NCI-H2196 treated with DMSO at 0.1 percent for 48 hours (cell line): ENCODE measurements around the gene FAM3B.

Source experiments
- DNase-seq: peaks from one replicate; lab custom pipeline; 2025; ENCODE audit not compliant: unreplicated experiment; lab: John Stamatoyannopoulos, UW

FAM3B gene

GRCh38 chr21:41367945-41368734, 51.5 kb downstream of the FAM3B start:
- DNase-seq: no peak

- DNase-seq: no peak
Measured at GRCh38 chr21:41368735-41369104, 52.1 kb downstream of the FAM3B start.

- DNase-seq: no peak
Measured at GRCh38 chr21:41369105-41369919, 52.7 kb downstream of the FAM3B start.

- DNase-seq: no peak
Measured at GRCh38 chr21:41369920-41370839, 53.6 kb downstream of the FAM3B start.

- DNase-seq: no peak
Measured at GRCh38 chr21:41370840-41371684, 54.5 kb downstream of the FAM3B start.

GRCh38 chr21:41371685-41372030, 55.1 kb downstream of the FAM3B start:
- no peak for DNase-seq

- DNase-seq: no peak
Measured at GRCh38 chr21:41373253-41373652, 56.7 kb downstream of the FAM3B start.

- DNase-seq: no peak
Measured at GRCh38 chr21:41373763-41374162, 57.2 kb downstream of the FAM3B start.

GRCh38 chr21:41374177-41374712, 57.6 kb downstream of the FAM3B start:
- no peak for DNase-seq

GRCh38 chr21:41374867-41375533, 58.4 kb downstream of the FAM3B start:
- no peak for DNase-seq

- DNase-seq: no peak
Measured at GRCh38 chr21:41375875-41376274, 59.3 kb downstream of the FAM3B start.

GRCh38 chr21:41377715-41378114, 61.1 kb downstream of the FAM3B start:
- DNase-seq: no peak

- DNase-seq: no peak
Measured at GRCh38 chr21:41378849-41379248, 62.2 kb downstream of the FAM3B start.

GRCh38 chr21:41379901-41380300, 63.3 kb downstream of the FAM3B start:
- DNase-seq: no peak

GRCh38 chr21:41381731-41382130, 65.1 kb downstream of the FAM3B start:
- no peak for DNase-seq

- no peak for DNase-seq
Measured at GRCh38 chr21:41387042-41387819, 70.6 kb downstream of the FAM3B start.

- DNase-seq: no peak
Measured at GRCh38 chr21:41387824-41388223, 71.2 kb downstream of the FAM3B start.

- DNase-seq: no peak
Measured at GRCh38 chr21:41388259-41388658, 71.7 kb downstream of the FAM3B start.
